GM18951 (cell line): ENCODE measurements around the gene SVIL.
"Not testable (repeated sequence)": the region's sequence is repeated elsewhere in the genome, so short reads cannot be mapped to it uniquely, and the experiment has no call there.

Experiments used
- POLR2A ChIP-seq: IDR thresholded peaks from 4 replicates; pipeline ENCODE4 v1.6.1; 2011; ENCODE audit warnings: mild to moderate bottlenecking; ENCODE audit not compliant: insufficient read length, insufficient read depth; ENCODE audit errors: extremely low read depth
- in situ Hi-C: fragments of 300-500 bp; cut with MboI; formaldehyde crosslinking; loops from one replicate; pipeline ENCODE4 v1.12.0; 2022; ENCODE audit warnings: low sequenced_read_pairs, mixed read lengths, inconsistent platforms; ENCODE audit not compliant: unreplicated experiment

Gene SVIL

DNA sequence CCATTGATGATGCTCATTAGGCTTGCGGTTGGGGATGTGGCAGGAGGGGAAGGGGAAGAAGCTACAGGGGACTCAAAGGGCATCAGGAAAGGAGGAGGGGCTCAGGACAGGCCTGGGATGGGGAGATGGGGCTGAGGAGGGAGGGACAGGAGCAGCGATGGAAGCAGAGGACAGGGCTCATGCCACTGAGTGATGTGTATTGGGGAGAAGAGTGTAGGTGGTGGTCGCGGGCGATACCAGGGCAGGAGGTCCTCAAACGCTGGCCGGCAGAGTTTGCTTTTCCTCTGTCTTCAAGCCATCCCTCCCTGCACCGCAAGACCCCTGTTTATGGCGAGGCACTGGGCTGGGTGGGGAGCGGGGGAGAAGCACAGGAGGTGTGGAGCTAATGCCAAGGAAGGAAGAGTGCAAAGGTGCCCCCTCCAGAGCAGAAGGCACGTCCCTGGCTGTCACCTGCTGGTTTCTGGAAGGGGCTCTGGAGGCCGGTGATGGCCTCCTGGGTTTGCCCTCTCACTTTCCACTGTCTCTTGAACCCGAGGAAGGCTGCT, 134.7 kb downstream of the SVIL start:
- no peak for TF ChIP-seq POLR2A
- in situ Hi-C loops: loop anchor here (10.0 kb wide), 1 partner anchor 1185 kb away; no protein-coding TSS in a partner anchor

DNA sequence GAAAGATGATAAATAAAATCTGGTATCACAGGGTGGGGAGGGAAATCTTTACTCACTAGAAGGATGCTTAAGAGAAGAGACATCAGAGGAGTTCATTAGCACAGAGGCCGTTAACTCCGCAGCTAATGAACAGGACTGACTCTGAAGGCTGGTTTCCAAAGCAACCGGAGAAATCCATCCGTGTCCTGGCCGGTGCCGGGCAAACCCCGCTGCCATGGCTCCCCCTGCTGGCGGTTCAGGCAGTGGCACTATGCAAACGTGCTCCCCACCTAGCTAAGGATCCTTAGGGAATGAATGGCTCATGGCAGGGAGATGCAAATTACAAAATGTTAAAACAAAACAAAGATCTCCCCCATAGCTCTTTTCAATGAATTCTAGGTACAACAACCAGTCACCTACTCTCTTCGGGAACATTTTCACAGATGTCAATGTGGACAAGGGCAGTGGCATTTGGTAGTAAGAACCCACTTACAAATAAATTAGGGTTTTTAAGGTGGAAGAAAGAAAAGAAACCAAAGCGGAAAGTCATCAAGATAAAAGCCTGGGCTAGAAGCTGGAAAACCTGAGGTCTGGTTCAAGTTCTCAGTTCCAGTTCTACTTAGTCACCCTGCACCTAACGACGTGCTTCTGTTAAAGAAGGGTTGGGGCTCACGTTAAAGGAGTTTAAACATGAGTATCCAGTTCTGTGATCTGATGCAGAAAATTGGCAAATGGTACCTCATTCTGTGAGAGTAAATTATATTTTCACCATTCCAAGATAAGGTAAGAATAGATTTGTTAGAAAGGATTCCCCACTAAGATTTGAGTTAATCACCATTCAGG, 138.2 kb downstream of the SVIL start:
- in situ Hi-C loops: loop anchor here (10.0 kb wide), 1 partner anchor 1188 kb away; no protein-coding TSS in a partner anchor
- TF ChIP-seq POLR2A: no peak

DNA sequence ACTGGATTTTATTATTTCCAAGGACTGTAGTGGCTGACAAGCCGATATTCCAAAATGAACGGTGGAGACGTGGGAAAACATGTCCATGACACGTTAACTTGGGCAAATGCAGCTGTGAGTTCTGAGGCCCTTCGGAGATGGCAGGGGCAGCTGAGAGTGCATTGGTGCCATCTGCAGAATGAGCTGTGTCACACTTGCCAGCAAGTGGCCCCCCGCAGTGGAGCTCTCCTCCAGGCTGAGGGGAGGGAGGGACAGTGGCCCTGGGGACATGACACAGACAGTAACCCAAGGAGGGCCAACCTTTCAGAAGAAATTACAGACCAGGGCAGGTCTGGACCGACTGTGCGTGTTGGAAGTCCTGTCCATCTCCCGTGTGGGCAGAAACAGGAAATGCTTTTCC, 139.4 kb downstream of the SVIL start:
- in situ Hi-C loops: loop anchor here (10.0 kb wide), 1 partner anchor 1189 kb away; no protein-coding TSS in a partner anchor

DNA sequence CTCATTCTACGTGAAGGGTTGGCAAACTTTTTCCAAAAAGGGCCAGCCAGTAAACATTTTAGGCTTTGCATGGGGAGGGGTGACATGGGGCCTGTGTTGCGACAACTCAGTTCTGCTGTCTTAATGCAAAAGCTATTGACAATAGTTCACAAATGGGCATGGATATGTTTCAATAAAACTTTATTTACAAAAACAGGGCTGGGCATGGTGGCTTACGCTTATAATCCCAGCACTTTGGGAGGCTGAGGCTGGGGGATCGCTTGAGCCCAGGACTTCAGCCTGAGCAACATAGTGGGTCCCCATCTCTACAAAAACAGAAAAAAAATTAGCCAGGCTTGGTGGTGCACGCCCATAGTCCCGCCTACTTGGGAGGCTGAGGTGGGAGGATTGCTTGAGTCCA, 141.1 kb downstream of the SVIL start:
- TF ChIP-seq POLR2A: no peak
- in situ Hi-C loops: loop anchor here (10.0 kb wide), 1 partner anchor 1191 kb away; no protein-coding TSS in a partner anchor

More for the DNA sequence above, 139.4 kb downstream of the SVIL start:
- TF ChIP-seq POLR2A: no peak

DNA sequence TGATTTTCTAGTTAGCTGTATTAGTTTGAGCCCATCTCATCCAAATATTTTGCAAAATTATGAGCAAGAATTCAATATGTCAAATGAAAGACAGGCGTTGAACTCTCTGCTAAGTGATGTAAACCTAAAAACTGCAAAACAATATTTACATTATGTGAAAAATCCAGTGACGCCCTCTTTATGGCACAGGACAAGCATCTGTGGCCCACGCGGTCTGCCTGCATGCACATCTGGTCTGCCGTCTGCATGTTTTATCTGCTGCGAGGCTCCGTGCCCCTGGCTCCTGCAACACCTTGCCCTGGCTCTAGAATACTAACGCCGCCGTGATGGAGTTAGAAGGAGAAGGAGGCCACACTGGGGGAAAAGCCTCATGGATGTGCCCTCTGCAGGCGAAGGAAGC, 142.0 kb downstream of the SVIL start:
- in situ Hi-C loops: loop anchor here (10.0 kb wide), 1 partner anchor 1192 kb away; no protein-coding TSS in a partner anchor
- no peak for TF ChIP-seq POLR2A

DNA sequence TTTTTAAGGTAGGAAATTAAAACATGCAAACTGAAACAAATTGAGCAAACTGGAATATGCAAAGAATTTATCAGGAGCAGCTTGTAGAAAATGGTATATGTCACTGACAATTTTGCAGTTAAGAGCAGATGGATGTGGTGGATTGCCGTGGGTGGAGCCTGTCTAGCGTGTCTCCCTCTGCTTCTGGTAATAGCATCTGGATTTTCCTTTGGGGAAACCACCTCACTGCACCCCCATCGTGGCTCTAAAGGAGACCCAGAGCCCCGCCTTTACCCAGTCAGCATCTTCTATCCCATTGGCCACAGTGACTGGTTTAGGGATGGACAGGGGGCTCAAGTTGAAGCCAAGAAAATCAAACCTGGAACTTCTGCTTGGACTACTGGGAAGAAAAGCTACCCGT, 142.9 kb downstream of the SVIL start:
- TF ChIP-seq POLR2A: no peak
- in situ Hi-C loops: loop anchor here (10.0 kb wide), 1 partner anchor 1193 kb away; no protein-coding TSS in a partner anchor

DNA sequence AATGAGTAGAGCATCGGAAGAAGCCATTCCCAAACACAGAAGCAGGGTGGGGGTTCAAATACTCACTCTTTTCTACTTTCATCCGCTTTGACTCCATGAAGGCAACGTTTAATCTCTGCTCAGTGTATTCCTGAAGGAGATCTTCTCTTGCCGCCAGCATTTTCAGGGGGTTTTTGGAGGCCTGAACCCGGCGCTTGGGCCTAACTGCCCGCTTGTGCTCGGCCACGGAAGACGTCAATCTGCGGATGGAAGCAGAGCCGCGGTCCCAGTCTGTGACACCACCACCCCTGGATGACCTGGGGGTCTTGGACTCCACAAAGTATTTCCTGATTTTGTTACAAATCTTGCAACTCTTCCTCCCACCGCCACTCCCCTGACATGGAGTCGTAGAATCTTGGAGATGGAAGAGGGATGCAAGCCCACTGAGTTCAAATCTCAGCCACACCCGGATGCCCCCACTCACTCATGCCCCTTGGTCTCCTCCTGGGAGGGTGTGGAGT, 143.9 kb downstream of the SVIL start:
- in situ Hi-C loops: loop anchor here (10.0 kb wide), 1 partner anchor 1194 kb away; no protein-coding TSS in a partner anchor

DNA sequence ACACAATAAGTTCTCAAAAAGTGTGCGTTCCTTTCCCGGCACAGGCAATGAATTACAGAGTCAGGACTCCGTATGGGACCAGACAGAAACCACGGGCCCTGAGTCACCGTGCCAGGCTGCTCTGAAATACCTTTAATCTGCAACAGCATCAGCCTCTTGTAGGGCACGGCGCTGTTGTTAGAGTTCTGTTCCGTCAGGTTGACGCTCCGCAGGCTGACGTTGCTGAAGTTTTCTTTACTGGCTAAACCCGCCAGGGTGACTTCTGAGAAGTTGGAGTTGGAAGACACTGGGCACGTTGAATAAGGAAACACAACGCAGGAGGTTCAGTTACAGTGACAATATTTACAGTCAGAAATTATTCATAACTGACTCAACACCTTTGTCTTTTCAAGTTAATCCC, 146.3 kb downstream of the SVIL start:
- in situ Hi-C loops: not testable (repeated sequence)

DNA sequence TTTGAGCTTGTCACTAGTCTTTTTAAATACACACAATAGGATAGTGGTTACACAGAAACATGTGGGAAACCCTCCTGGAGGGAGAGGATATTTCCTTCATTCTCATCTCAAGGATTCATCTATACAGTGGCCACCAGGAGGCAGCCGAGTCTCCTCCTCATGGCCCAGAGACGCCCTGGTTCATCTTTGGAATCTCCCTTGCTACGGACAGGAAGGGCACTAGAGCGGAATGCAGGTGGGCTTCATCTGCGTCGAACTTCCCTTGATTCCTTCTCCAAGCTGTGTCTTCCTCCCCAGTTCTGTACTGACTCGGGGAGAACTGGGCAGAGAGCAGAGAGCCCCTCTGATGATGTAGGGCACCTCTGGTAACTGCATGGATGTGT, 146.9 kb downstream of the SVIL start:
- in situ Hi-C loops: not testable (repeated sequence)

DNA sequence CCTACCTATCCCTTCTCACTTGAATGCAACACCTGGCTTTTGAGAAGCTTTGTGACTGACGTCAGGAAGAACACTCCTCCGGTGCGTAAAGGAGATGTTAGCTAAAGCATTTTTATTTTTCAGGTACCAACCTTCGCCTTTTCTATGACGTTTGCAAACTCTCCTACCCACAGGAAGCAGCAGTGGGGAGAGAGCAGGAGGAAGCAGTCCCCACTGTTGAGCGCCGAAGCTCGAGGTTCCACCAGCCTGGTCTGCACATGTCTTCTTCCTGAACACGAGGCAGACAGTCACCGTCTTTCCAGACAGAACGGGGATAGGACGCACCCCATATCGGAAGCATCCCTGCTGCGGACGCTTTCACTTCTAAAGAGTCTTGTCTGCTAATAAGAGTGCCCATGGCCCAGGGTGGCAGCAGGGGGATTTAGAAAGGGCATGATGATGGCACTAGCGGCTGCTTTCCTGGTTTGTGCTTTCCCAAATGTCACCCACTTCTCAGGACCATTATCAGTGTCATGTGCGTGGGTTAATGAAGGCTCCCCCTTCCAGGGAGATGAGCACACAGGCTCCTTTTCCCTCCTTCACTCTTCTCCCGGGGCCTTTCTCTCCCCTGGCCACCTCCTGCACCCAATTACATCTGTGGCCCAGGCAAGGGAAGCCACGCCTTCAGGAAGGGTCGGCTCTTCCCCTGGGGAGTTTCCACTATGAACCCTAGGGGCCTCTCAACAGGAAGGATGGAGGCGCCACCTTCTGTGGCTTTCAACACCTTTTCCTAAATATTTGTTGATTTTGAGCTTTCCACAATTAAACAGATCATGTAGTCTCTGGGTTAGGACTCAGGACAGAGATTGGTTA, 147.5 kb downstream of the SVIL start:
- in situ Hi-C loops: not testable (repeated sequence)

DNA sequence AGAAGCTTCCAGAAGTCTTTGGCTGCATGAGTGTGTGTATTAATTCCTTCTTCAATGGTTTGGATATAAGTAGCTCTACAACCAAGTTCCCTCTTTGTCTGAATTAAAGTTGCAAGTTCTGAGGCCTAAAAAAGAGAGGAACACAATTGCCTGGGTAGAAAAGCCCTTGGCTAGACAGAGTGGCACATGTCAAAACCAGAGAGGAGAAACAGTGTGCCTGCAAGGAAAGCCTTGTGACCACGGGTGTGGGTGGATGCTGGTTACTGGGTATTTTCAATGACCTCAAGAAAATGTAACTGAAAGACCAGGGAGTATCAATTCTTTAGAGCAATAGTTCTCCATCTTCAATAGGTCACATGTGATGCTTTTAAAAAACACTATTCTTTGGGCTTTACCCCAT, 148.3 kb downstream of the SVIL start:
- no peak for TF ChIP-seq POLR2A
- in situ Hi-C loops: no loop called here

DNA sequence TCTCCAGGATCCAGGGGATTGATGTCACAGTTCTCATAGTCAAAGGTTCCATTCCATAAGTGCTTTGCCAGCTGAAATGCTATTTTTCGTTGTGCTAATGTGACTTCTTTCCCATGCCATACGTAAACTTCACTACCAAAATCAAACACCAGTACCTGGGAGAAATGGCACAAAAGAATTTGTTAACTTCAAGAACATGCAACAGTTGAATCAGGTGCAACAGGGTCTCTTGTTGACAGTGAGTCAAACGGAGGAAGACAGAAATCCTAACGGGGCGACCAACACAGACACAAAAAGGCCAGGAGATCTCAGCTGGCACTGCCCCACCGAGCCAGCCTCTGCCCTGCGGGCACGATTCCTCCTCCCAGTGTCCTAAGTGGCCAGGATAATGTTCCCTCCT, 150.1 kb downstream of the SVIL start:
- in situ Hi-C loops: not testable (repeated sequence)

DNA sequence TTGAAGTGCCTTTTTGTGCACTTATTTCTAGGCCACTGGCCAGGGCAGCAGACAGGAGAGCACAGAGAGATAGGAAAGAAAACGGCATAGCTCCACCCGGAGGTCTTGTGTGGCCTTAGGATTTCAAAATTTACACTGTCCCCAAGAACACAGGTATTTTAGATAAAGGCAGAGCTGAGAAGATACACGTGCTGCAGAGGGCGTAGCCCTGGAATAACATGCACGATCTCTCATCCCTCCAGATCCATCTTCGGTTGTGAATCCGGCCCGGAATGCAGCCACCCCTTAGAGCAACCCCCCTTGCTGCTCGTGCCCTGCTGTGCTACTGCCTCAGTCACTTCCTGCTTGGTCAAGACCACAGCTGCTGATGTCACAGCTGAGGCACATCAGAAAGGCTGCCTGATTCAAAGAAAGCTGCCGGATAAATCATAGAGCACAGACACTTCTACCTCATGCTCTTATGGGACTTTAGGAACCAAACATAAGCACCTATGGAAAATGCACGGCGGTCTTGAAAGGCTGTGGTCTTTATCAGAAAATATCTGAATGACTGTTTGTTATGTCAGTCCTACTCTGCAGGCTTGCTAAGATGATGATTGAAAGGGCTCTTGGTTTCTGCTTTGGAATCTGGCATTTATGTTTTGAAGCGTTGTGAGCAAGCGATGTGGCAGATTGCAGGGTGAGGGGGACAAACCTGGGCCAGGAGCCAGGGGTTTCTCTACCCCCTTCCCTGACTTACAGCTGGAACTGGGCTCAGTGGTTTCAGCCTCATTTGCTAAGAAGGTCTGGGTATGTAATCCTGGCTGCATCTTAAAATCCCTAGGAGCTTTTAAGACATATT, 152.0 kb downstream of the SVIL start:
- TF ChIP-seq POLR2A: no peak
- in situ Hi-C loops: no loop called here
